ENCODE results near the gene TTBK2.

GRCh38 chr15:42723068-42723467, 197.5 kb downstream of the TTBK2 start:
- TF ChIP-seq CTCF (IDR thresholded peaks at IDR 0.05 in 8 of 11, conservative IDR thresholded peaks at IDR 0.05 in 3 of 11) (no peak), POLR2A (IDR thresholded peaks at IDR 0.05) (no peak), POLR2AphosphoS5 (IDR thresholded peaks at IDR 0.05) (no peak)
